Limb (tissue), 2 donors: Measurements from ENCODE around the gene STARD5.

ENCODE experiments used
- DNase-seq, 2 donors: peaks; one replicate each; pipeline ENCODE4 v3.0.0-alpha.2; 2016; ENCODE audit errors: extremely low spot score in 2 of 2

STARD5 gene

GRCh38 chr15:81275711-81276392 lies 48.1 kb downstream of the STARD5 start:
- peak in 1 of 2 donors; percentile 3 for DNase-seq

- DNase-seq, result peak; percentile 85 to 89
Observed at GRCh38 chr15:81274931-81275707, 48.8 kb downstream of the STARD5 start.

GRCh38 chr15:81274255-81274654 lies 49.7 kb downstream of the STARD5 start:
- DNase-seq, result no peak

GRCh38 chr15:81273855-81274254 lies 50.1 kb downstream of the STARD5 start:
- DNase-seq, result no peak

GRCh38 chr15:81273200-81273599 lies 50.7 kb downstream of the STARD5 start:
- DNase-seq, result no peak

- no peak for DNase-seq
Observed at GRCh38 chr15:81271761-81272644, 51.9 kb downstream of the STARD5 start.

GRCh38 chr15:81270781-81271491 lies 53.0 kb downstream of the STARD5 start:
- DNase-seq, result no peak

- DNase-seq, result no peak
Observed at GRCh38 chr15:81270188-81270587, 53.8 kb downstream of the STARD5 start.

GRCh38 chr15:81268881-81269601 lies 54.9 kb downstream of the STARD5 start:
- no peak for DNase-seq

GRCh38 chr15:81268340-81268739 lies 55.6 kb downstream of the STARD5 start:
- DNase-seq, result no peak

- peak; percentile 85 to 89 for DNase-seq
Observed at GRCh38 chr15:81265944-81266775, 57.8 kb downstream of the STARD5 start.

GRCh38 chr15:81265256-81265943 lies 58.5 kb downstream of the STARD5 start:
- DNase-seq, result no peak

GRCh38 chr15:81264072-81264857 lies 59.7 kb downstream of the STARD5 start:
- DNase-seq, result no peak

- no peak for DNase-seq
Observed at GRCh38 chr15:81263477-81263876, 60.5 kb downstream of the STARD5 start.

- no peak for DNase-seq
Observed at GRCh38 chr15:81261172-81261811, 62.6 kb downstream of the STARD5 start.

GRCh38 chr15:81259760-81260298 lies 64.1 kb downstream of the STARD5 start:
- no peak for DNase-seq
